Measurements from ENCODE around the gene SORBS1. TPM values are rescaled to one million over a fixed set of nuclear protein-coding genes. Genes with fewer than 3 reads are reported as not detected.

SORBS1 gene
- total RNA-seq, 1 donor from 2014 or later = 116 TPM

GRCh38 chr10:95579835-95580535 lies 18.8 kb upstream of the SORBS1 start:
- no peak for DNase-seq (ENCODE audit: extremely low spot score in 2 of 2)
- Histone ChIP-seq H3K27me3 (no peaks in the 10 kb centered on the region), H3K27ac (no peak overlapping the region), H3K36me3 (no peaks in the 10 kb centered on the region), H3K4me3 (no peak overlapping the region), H3K9me3 (no peaks in the 10 kb centered on the region), H3K4me1 (no peaks in the 10 kb centered on the region)
- TF ChIP-seq CTCF (IDR thresholded peaks at IDR 0.05) (no peak), POLR2A (IDR thresholded peaks at IDR 0.05) (no peak), POLR2AphosphoS5 (IDR thresholded peaks at IDR 0.05; ENCODE audit: insufficient read depth in 1 of 2, low read depth in 1 of 2) (no peak)
- intact Hi-C loops (cut with DNase I) = no loop called here

GRCh38 chr10:95579292-95579691 lies 18.1 kb upstream of the SORBS1 start:
- no peak overlapping the region for H3K27ac ChIP-seq
- no peak for TF ChIP-seq CTCF (IDR thresholded peaks at IDR 0.05)
- TF ChIP-seq POLR2A (IDR thresholded peaks at IDR 0.05) = no peak
- no peak for TF ChIP-seq POLR2AphosphoS5 (IDR thresholded peaks at IDR 0.05; ENCODE audit: insufficient read depth in 1 of 2, low read depth in 1 of 2)
- H3K27me3 ChIP-seq = no peaks in the 10 kb centered on the region
- intact Hi-C loops (cut with DNase I) = no loop called here
- no peaks in the 10 kb centered on the region for H3K4me1 ChIP-seq
- H3K36me3 ChIP-seq = no peaks in the 10 kb centered on the region
- no peak for DNase-seq (ENCODE audit: extremely low spot score in 2 of 2)
- no peak overlapping the region for H3K4me3 ChIP-seq
- no peaks in the 10 kb centered on the region for H3K9me3 ChIP-seq

- H3K4me1 ChIP-seq = no peaks in the 10 kb centered on the region
- no peak for DNase-seq (ENCODE audit: extremely low spot score in 2 of 2)
Measured at GRCh38 chr10:95578619-95579018, 17.4 kb upstream of the SORBS1 start.

GRCh38 chr10:95574649-95575365 lies 13.6 kb upstream of the SORBS1 start:
- Histone ChIP-seq H3K36me3 (no peaks in the 10 kb centered on the region), H3K4me1 (no peaks in the 10 kb centered on the region), H3K4me3 (no peak overlapping the region), H3K27me3 (no peaks in the 10 kb centered on the region), H3K9me3 (no peaks in the 10 kb centered on the region), H3K27ac (no peak overlapping the region)
- no peak for TF ChIP-seq CTCF (IDR thresholded peaks at IDR 0.05)
- no peak for TF ChIP-seq POLR2AphosphoS5 (IDR thresholded peaks at IDR 0.05; ENCODE audit: insufficient read depth in 1 of 2, low read depth in 1 of 2)
- no peak for TF ChIP-seq POLR2A (IDR thresholded peaks at IDR 0.05)
- no peak for DNase-seq (ENCODE audit: extremely low spot score in 2 of 2)
- intact Hi-C loops (cut with DNase I) = no loop called here

More at GRCh38 chr10:95578619-95579018, 17.4 kb upstream of the SORBS1 start:
- intact Hi-C loops (cut with DNase I) = no loop called here
- no peaks in the 10 kb centered on the region for H3K36me3 ChIP-seq
- no peaks in the 10 kb centered on the region for H3K9me3 ChIP-seq
- TF ChIP-seq CTCF (IDR thresholded peaks at IDR 0.05) (no peak), POLR2A (IDR thresholded peaks at IDR 0.05) (no peak), POLR2AphosphoS5 (IDR thresholded peaks at IDR 0.05; ENCODE audit: insufficient read depth in 1 of 2, low read depth in 1 of 2) (no peak)
- no peak overlapping the region for H3K27ac ChIP-seq
- H3K27me3 ChIP-seq = no peaks in the 10 kb centered on the region
- no peak overlapping the region for H3K4me3 ChIP-seq
